A549 (cell line): Measurements from ENCODE around the gene ADARB2. TPM values are rescaled to one million over a fixed set of nuclear protein-coding genes. Genes with fewer than 3 reads are reported as not detected.
"Not testable (repeated sequence)": the region's sequence is repeated elsewhere in the genome, so short reads cannot be mapped to it uniquely, and the experiment has no call there.

Experiments
- ATAC-seq, 2 experiments: fragments of 200-7000 bp in 1 of 2; fragments of >200 bp in 1 of 2; cut with Nextera tagmentation in 1 of 2; cut with Tn5 transposase in 1 of 2; 3 replicates each; pipeline versions ENCODE4 v1.8.0 to v1.9.1; 2018 to 2020; ENCODE audit warnings: mild to moderate bottlenecking in 1 of 2, moderate library complexity in 1 of 2
- CTCF ChIA-PET: fragments of 300-600 bp; sonication (Branson Sonifier 250); formaldehyde crosslinking; extraction: SDS; loops from one replicate; lab custom pipeline; 2021; ENCODE audit warnings: antibody characterized with exemption, inconsistent platforms; lab: Yijun Ruan, JAX
- POLR2A ChIA-PET: fragments of 350-600 bp; formaldehyde crosslinking; extraction: SDS; loops from one replicate; lab custom pipeline; 2021; ENCODE audit warnings: antibody characterized with exemption, inconsistent platforms; lab: Yijun Ruan, JAX
- DNase-seq, 2 experiments: peaks; one replicate each; pipeline versions ENCODE4 v3.0.0 to v3.0.0-alpha.2; 2011 to 2016; ENCODE audit warnings: low read depth in 1 of 2, low spot score in 1 of 2
- FAIRE-seq: peaks from 2 replicates; lab custom pipeline; 2011; peaks lifted over from hg19 to GRCh38; lab: Jason Lieb, UNC
- H3K27ac ChIP-seq, 2 experiments: fragments of >200 bp; sonication (Bioruptor Twin); formaldehyde crosslinking; 3 replicates each; pipeline ENCODE4 v1.5.1; 2016 to 2017
- H3K4me1 ChIP-seq: fragments of >200 bp; sonication (Bioruptor Twin); formaldehyde crosslinking; 3 replicates; pipeline ENCODE4 v1.6.1; 2016
- H3K4me2 ChIP-seq: fragments of >200 bp; sonication (Bioruptor Twin); formaldehyde crosslinking; 3 replicates; pipeline ENCODE4 v1.6.1; 2016
- H3K4me3 ChIP-seq: fragments of >200 bp; sonication (Bioruptor Twin); formaldehyde crosslinking; 3 replicates; pipeline ENCODE4 v1.5.1; 2016
- H3K9me3 ChIP-seq: fragments of >200 bp; sonication (Bioruptor Twin); formaldehyde crosslinking; 3 replicates; pipeline ENCODE4 v1.6.1; 2016
- BHLHE40 ChIP-seq: IDR thresholded peaks from 2 replicates; pipeline ENCODE4 v1.6.1; 2012; ENCODE audit warnings: low read depth, low read length, inconsistent platforms
- CBX2 ChIP-seq: fragments of 200-600 bp; sonication (generic); IDR thresholded peaks from 2 replicates; pipeline ENCODE4 v1.6.1; 2016; ENCODE audit warnings: low read depth, mild to moderate bottlenecking, borderline replicate concordance
- EHMT2 ChIP-seq: fragments of 200-600 bp; sonication (generic); IDR thresholded peaks from 2 replicates; pipeline ENCODE4 v1.6.1; 2016; ENCODE audit warnings: antibody characterized with exemption, low read depth, mild to moderate bottlenecking, moderate library complexity
- FOSL2 ChIP-seq, 2 experiments: fragments of 450-650 bp in 1 of 2; fragments of >200 bp in 1 of 2; sonication (Bioruptor Twin) in 1 of 2; formaldehyde crosslinking; IDR thresholded peaks; 2 replicates each; pipeline versions ENCODE4 v1.5.0 to v1.6.1; 2016 to 2020; ENCODE audit warnings: mild to moderate bottlenecking in 1 of 2, moderate library complexity in 1 of 2
- FOXS1 ChIP-seq: fragments of 250-450 bp; sonication (Bioruptor Pico); IDR thresholded peaks from 2 replicates; pipeline ENCODE4 v1.5.0; 2020; ENCODE audit warnings: mild to moderate bottlenecking, moderate library complexity
- GATA3 ChIP-seq: IDR thresholded peaks from 2 replicates; pipeline ENCODE4 v1.6.1; 2012; ENCODE audit warnings: borderline replicate concordance
- HES2 ChIP-seq: fragments of >200 bp; sonication (Bioruptor Twin); formaldehyde crosslinking; IDR thresholded peaks from 2 replicates; pipeline ENCODE4 v1.6.1; 2016
- HMGXB4 ChIP-seq: fragments of 250-450 bp; sonication (Bioruptor Pico); IDR thresholded peaks from 2 replicates; pipeline ENCODE4 v1.5.0; 2021; ENCODE audit warnings: mild to moderate bottlenecking, moderate library complexity, borderline replicate concordance
- JUNB ChIP-seq: fragments of >200 bp; sonication (Bioruptor Twin); formaldehyde crosslinking; IDR thresholded peaks from 2 replicates; pipeline ENCODE4 v1.6.1; 2016
- KDM5A ChIP-seq: fragments of 200-600 bp; sonication (generic); IDR thresholded peaks from 2 replicates; pipeline ENCODE4 v1.6.1; 2016; ENCODE audit warnings: antibody characterized with exemption, mild to moderate bottlenecking
- MYC ChIP-seq: IDR thresholded peaks from 2 replicates; pipeline ENCODE4 v1.6.1; 2012; ENCODE audit warnings: mild to moderate bottlenecking, inconsistent platforms, low read length, improper control_type of control experiment, borderline replicate concordance
- NFE2L2 ChIP-seq: fragments of 150-350 bp; conservative IDR thresholded peaks from 2 replicates; pipeline ENCODE4 v1.6.1; 2014; ENCODE audit warnings: low read length
- PBX3 ChIP-seq: IDR thresholded peaks from 2 replicates; pipeline ENCODE4 v1.6.1; 2012
- PHF8 ChIP-seq: fragments of 200-600 bp; sonication (generic); IDR thresholded peaks from 2 replicates; pipeline ENCODE4 v1.6.1; 2016; ENCODE audit warnings: low read depth, mild to moderate bottlenecking, antibody characterized with exemption, moderate library complexity, borderline replicate concordance
- RFX5 ChIP-seq: fragments of 450-650 bp; IDR thresholded peaks from 2 replicates; pipeline ENCODE4 v1.7.1; 2014; ENCODE audit warnings: antibody characterized with exemption, mild to moderate bottlenecking, moderate library complexity
- SREBF2 ChIP-seq: fragments of 450-650 bp; IDR thresholded peaks from 2 replicates; pipeline ENCODE4 v1.6.1; 2014; ENCODE audit warnings: mild to moderate bottlenecking, moderate library complexity
- TFCP2L1 ChIP-seq: fragments of 250-450 bp; sonication (Bioruptor Pico); IDR thresholded peaks from 2 replicates; pipeline ENCODE4 v1.5.0; 2021; ENCODE audit warnings: mild to moderate bottlenecking
- TP53 ChIP-seq: fragments of 250-450 bp; sonication (Bioruptor Pico); IDR thresholded peaks from 2 replicates; pipeline ENCODE4 v1.5.0; 2021; ENCODE audit warnings: mild to moderate bottlenecking, moderate library complexity
- WGBS: methylation state at CpG from one replicate; pipeline ENCODE4 v1.1.6; 2017; ENCODE audit errors: missing lambda C conversion rate; 5-methylcytosine and 5-hydroxymethylcytosine counted together
- polyA plus RNA-seq, 4 experiments: library from polyadenylated mRNA; depleted of rRNA in 3 of 4; stranded (reverse); fragments of >200 nt; fragmentation: RNase III in 1 of 4; extraction: RNeasy Plus Mini Kit Qiagen cat#74134 plus additional on column Dnase treatment in 1 of 4; gene quantifications; 2 replicates in 3 of 4; 3 replicates in 1 of 4; pipeline ENCODE4 v1.2.3, GENCODE V29; 2011 to 2017
- TF ChIP-seq, protein P1 (sequence below): fragments of >200 bp; sonication (Bioruptor Twin); formaldehyde crosslinking; IDR thresholded peaks from 3 replicates; pipeline ENCODE4 v1.6.1; 2016

Gene ADARB2
- polyA plus RNA-seq, 2 of the 4 experiments (the other 2 are of a cell fraction), result not detected

DNA sequence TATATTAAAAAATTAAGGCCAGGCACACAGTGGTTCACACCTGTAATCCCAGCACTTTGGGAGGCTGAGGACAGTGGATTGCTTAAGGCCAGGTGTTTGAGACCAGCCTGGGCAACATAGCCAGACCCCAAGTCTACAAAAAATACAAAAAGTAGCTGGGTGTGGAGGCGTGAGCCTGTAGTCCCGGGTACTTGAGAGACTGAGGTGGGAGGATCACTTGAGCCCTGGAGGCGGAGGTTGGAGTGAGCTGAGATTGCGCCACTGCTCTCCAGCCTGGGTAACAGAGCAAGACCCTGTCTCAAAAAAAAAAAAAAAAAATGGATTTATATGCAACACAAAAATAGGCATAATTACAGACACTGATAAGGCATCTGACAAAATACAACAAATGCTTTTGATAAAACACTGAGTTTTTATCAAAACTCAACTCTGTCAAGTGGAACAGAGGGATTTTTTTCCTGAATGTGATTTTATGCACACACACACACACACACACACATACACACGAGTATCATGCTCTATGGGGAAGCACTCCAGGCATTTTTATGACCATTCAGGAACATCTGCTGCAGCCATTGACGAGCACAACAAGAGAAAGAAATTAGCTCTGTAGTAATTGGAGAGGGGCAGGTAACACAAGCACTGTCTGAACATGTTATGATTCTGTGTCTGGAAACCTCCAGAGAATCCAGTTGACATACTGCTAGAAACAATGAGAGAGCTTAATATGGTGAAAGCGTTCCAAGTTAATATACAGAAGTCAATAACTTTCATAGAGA, 488.0 kb downstream of the ADARB2 start:
- POLR2A ChIA-PET, result no interaction called here
- no peak for DNase-seq
- Histone ChIP-seq H3K27ac (no peak overlapping the region), H3K9me3 (no peaks in the 10 kb centered on the region), H3K4me3 (no peak overlapping the region), H3K4me2 (no peak overlapping the region), H3K4me1 (no peaks in the 10 kb centered on the region)
- no peak for ATAC-seq
- TF ChIP-seq FOXS1 (CRISPR knock-in tag) (no peak), HES2 (no peak), HMGXB4 (CRISPR knock-in tag) (no peak), MYC (no peak), PHF8 (no peak), EHMT2 (no peak), TFCP2L1 (no peak), NFE2L2 (no peak), SREBF2 (no peak), GATA3 (no peak), PBX3 (no peak), RFX5 (no peak), BHLHE40 (no peak), FOSL2 (IDR thresholded peaks at IDR 0.05) (no peak), FOSL2 (CRISPR knock-in tag; IDR thresholded peaks at IDR 0.05) (no peak), TP53 (CRISPR knock-in tag) (no peak), JUNB (no peak), KDM5A (no peak), CBX2 (no peak)
- TF ChIP-seq, protein P1, sequence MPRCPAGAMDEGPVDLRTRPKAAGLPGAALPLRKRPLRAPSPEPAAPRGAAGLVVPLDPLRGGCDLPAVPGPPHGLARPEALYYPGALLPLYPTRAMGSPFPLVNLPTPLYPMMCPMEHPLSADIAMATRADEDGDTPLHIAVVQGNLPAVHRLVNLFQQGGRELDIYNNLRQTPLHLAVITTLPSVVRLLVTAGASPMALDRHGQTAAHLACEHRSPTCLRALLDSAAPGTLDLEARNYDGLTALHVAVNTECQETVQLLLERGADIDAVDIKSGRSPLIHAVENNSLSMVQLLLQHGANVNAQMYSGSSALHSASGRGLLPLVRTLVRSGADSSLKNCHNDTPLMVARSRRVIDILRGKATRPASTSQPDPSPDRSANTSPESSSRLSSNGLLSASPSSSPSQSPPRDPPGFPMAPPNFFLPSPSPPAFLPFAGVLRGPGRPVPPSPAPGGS, result no peak
- WGBS, result 16% methylated on average over 7 of the region's 7 CpGs
- CTCF ChIA-PET, result no interaction called here
- no peak for FAIRE-seq

DNA sequence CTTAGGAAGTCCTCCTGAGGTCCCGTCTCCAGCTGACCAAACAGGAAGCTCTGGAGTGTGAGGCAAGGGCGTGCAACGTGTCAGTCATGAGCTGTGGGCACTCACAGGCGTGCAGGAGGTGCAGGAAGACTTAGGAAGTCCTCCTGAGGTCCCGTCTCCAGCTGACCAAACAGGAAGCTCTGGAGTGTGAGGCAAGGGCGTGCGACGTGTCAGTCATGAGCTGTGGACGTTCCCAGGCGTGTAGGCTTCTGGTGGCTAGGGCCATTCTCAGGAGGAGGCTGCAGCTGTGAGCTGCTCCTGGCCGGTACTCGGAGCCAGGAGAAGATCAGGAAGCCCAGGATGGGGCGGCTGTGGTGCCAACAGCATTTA, 489.1 kb downstream of the ADARB2 start:
- 0% methylated on average over 6 of the region's 13 CpGs for WGBS
- H3K9me3 ChIP-seq, FAIRE-seq, H3K4me1 ChIP-seq, CTCF ChIA-PET, H3K27ac ChIP-seq, POLR2A ChIA-PET, DNase-seq, H3K4me3 ChIP-seq, H3K4me2 ChIP-seq: not testable (repeated sequence)
- peak in 1 of 2 experiments; percentile 47; a peak in 2 of 6 replicates for ATAC-seq
